ENCODE measurements around the gene CERS6.

DNA sequence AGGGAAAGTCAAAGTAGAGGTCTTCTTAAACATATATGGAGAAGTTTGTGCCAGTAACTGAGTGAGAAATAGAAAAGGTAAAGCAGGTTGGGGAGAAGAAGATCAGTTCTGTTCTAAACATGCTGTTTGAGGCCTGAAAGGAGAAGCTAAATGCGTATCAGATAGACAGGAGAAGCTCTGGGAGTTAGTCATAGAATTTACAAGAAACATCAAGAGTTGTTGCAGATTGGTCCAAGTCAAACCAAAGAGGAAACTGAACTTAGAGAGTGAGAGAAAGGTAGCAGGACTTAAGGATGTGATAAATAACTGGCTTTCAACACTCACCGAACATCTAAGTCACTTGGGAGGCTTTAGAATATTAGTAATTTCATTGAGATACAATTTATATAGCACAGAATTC lies 29.2 kb upstream of the CERS6 start:
- TF ChIP-seq CTCF (conservative IDR thresholded peaks at IDR 0.05; ENCODE audit: low read depth in 2 of 2): no peak
- TF ChIP-seq CREB1 (CRISPR knock-in tag; IDR thresholded peaks at IDR 0.05; ENCODE audit: low read depth): no peak
- TF ChIP-seq EZH2phosphoT487 (IDR thresholded peaks at IDR 0.05; ENCODE audit: unreplicated experiment): no peak
- no peak for TF ChIP-seq POLR2AphosphoS5 (IDR thresholded peaks at IDR 0.05; ENCODE audit: low read depth)
- no peak for TF ChIP-seq EZH2 (IDR thresholded peaks at IDR 0.05; ENCODE audit: low read depth, unreplicated experiment)
- no peak for TF ChIP-seq REST (IDR thresholded peaks at IDR 0.05; ENCODE audit: unreplicated experiment)
- TF ChIP-seq JUNB (IDR thresholded peaks at IDR 0.05; ENCODE audit: unreplicated experiment): no peak
- TF ChIP-seq, protein P1, sequence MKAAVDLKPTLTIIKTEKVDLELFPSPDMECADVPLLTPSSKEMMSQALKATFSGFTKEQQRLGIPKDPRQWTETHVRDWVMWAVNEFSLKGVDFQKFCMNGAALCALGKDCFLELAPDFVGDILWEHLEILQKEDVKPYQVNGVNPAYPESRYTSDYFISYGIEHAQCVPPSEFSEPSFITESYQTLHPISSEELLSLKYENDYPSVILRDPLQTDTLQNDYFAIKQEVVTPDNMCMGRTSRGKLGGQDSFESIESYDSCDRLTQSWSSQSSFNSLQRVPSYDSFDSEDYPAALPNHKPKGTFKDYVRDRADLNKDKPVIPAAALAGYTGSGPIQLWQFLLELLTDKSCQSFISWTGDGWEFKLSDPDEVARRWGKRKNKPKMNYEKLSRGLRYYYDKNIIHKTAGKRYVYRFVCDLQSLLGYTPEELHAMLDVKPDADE (IDR thresholded peaks at IDR 0.05): no peak
- no peak for TF ChIP-seq ZNF114 (CRISPR knock-in tag; IDR thresholded peaks at IDR 0.05)
- no peak for TF ChIP-seq NANOG (IDR thresholded peaks at IDR 0.05; ENCODE audit: borderline replicate concordance)
- no peak for TF ChIP-seq ZNF462 (CRISPR knock-in tag; IDR thresholded peaks at IDR 0.05)
- no peak for TF ChIP-seq STAT1 (IDR thresholded peaks at IDR 0.05; ENCODE audit: unreplicated experiment)
- TF ChIP-seq ZNF331 (CRISPR knock-in tag; IDR thresholded peaks at IDR 0.05; ENCODE audit: low read depth): no peak
